ENCODE data around the gene PTPRT. TPM values are rescaled to one million over a fixed set of nuclear protein-coding genes. Genes with fewer than 3 reads are reported as not detected.

PTPRT gene
- total and polyA plus RNA-seq, 10 of the 15 experiments (the other 5 are each of a cell fraction or from before 2014, with no cell fraction given): not detected

- Histone ChIP-seq H3K4me2 (ENCODE audit: control insufficient read depth, insufficient read depth) (no peak overlapping the region), H3K79me2 (ENCODE audit: control insufficient read depth, insufficient read depth, low read length) (no peaks in the 10 kb centered on the region), H3K9ac (ENCODE audit: control insufficient read depth, insufficient read depth, low read length) (no peak overlapping the region), H2AFZ (ENCODE audit: control insufficient read depth, low read depth, low read length) (no peak overlapping the region), H3K36me3 (ENCODE audit: control insufficient read depth in 2 of 2, insufficient read depth in 2 of 2, low read length in 1 of 2) (no peaks in the 10 kb centered on the region), H3K4me1 (ENCODE audit: control insufficient read depth, insufficient read depth, low read length) (no peaks in the 10 kb centered on the region), H3K27ac (ENCODE audit: control insufficient read depth, insufficient read depth) (no peak overlapping the region), H3K27me3 (replicated peaks in 1 of 2; ENCODE audit: control insufficient read depth in 2 of 2, insufficient read depth in 2 of 2, low read length in 1 of 2) (no peaks in the 10 kb centered on the region; a peak in 1 of 4 replicates), H3K9me3 (replicated peaks; ENCODE audit: control insufficient read depth, insufficient read depth, low read length) (no peaks in the 10 kb centered on the region), H4K20me1 (ENCODE audit: control insufficient read depth, insufficient read depth) (no peaks in the 10 kb centered on the region), H3K4me3 (no peak overlapping the region)
- 60% methylated on average over 4 of the region's 4 CpGs for WGBS (ENCODE audit: insufficient coverage, insufficient replicate concordance, low lambda C conversion rate, missing lambda C conversion rate)
- in situ Hi-C loops (cut with MboI) (no loop called here), intact Hi-C loops (cut with micrococcal nuclease; ENCODE audit: unreplicated experiment) (no loop called here)
- SMC1A ChIA-PET (ENCODE audit: uncharacterized antibody, unreplicated experiment): no interaction called here
- CTCF ChIA-PET: no interaction called here
- ATAC-seq (no peak), FAIRE-seq (no peak), DNase-seq (ENCODE audit: low read depth, low spot score) (no peak)
- TF ChIP-seq POLR2AphosphoS5 (IDR thresholded peaks at IDR 0.05; ENCODE audit: low read length) (no peak), E2F8 (IDR thresholded peaks at IDR 0.05; ENCODE audit: low read depth, partially characterized antibody) (no peak), RUNX3 (IDR thresholded peaks at IDR 0.05; ENCODE audit: low read length) (no peak), MEF2B (IDR thresholded peaks at IDR 0.05; ENCODE audit: partially characterized antibody, poor library complexity, severe bottlenecking) (no peak), NR2C1 (IDR thresholded peaks at IDR 0.05) (no peak), TARDBP (IDR thresholded peaks at IDR 0.05; ENCODE audit: borderline replicate concordance) (no peak), MYB (IDR thresholded peaks at IDR 0.05; ENCODE audit: borderline replicate concordance, low read depth, low read length) (no peak), FOXK2 (IDR thresholded peaks at IDR 0.05) (no peak), EZH2 (IDR thresholded peaks at IDR 0.05; ENCODE audit: borderline replicate concordance, control insufficient read depth, low read depth, low read length) (no peak)
- TF ChIP-seq, protein P1, sequence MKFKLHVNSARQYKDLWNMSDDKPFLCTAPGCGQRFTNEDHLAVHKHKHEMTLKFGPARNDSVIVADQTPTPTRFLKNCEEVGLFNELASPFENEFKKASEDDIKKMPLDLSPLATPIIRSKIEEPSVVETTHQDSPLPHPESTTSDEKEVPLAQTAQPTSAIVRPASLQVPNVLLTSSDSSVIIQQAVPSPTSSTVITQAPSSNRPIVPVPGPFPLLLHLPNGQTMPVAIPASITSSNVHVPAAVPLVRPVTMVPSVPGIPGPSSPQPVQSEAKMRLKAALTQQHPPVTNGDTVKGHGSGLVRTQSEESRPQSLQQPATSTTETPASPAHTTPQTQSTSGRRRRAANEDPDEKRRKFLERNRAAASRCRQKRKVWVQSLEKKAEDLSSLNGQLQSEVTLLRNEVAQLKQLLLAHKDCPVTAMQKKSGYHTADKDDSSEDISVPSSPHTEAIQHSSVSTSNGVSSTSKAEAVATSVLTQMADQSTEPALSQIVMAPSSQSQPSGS (IDR thresholded peaks at IDR 0.05; ENCODE audit: low read length): no peak
- TF ChIP-seq, protein P2, sequence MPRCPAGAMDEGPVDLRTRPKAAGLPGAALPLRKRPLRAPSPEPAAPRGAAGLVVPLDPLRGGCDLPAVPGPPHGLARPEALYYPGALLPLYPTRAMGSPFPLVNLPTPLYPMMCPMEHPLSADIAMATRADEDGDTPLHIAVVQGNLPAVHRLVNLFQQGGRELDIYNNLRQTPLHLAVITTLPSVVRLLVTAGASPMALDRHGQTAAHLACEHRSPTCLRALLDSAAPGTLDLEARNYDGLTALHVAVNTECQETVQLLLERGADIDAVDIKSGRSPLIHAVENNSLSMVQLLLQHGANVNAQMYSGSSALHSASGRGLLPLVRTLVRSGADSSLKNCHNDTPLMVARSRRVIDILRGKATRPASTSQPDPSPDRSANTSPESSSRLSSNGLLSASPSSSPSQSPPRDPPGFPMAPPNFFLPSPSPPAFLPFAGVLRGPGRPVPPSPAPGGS (IDR thresholded peaks at IDR 0.05; ENCODE audit: borderline replicate concordance, insufficient read depth, low read depth, low read length, poor library complexity, severe bottlenecking): no peak
- RAD21 ChIA-PET (ENCODE audit: unreplicated experiment): no interaction called here
- no TSS peak for BruUV-seq (replicated peaks)
- POLR2A ChIA-PET: no interaction called here
Observed at GRCh38 chr20:43205699-43206098, 16.0 kb upstream of the PTPRT start.
